Activated CD4-positive, alpha-beta T cell treated with anti-CD3 and anti-CD28 coated beads for 48 hours (primary cell): ENCODE measurements around the gene GALNT15.

Source experiments
- DNase-seq: peaks from one replicate; pipeline ENCODE4 v3.0.0-alpha.2; 2020

GALNT15 gene, protein sequence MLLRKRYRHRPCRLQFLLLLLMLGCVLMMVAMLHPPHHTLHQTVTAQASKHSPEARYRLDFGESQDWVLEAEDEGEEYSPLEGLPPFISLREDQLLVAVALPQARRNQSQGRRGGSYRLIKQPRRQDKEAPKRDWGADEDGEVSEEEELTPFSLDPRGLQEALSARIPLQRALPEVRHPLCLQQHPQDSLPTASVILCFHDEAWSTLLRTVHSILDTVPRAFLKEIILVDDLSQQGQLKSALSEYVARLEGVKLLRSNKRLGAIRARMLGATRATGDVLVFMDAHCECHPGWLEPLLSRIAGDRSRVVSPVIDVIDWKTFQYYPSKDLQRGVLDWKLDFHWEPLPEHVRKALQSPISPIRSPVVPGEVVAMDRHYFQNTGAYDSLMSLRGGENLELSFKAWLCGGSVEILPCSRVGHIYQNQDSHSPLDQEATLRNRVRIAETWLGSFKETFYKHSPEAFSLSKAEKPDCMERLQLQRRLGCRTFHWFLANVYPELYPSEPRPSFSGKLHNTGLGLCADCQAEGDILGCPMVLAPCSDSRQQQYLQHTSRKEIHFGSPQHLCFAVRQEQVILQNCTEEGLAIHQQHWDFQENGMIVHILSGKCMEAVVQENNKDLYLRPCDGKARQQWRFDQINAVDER

DNA sequence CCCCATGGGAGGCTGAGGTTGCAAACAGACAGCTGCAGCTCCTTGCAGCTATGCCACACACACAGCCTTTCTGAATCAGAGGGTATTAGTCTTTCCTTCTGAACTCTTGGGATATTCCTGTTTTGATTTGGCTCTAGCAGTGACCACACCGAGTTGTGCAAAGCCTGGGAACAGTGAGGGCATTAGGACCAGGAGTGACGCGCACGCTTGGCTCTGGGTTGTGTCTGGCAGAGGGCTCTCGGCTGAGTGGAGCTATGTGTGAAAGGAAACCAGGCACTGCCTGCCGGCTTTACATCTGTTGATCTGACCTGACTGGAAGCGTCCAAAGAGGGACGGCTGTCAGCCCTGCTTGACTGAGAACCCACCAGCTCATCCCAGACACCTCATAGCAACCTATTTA is at the start of gene GALNT15:
Gene GALNT15, plus strand, starts transcription at position 292 of the 400 bp plus-strand sequence. CDS start 472 bp downstream, outside the sequence.
- no peak for DNase-seq

DNA sequence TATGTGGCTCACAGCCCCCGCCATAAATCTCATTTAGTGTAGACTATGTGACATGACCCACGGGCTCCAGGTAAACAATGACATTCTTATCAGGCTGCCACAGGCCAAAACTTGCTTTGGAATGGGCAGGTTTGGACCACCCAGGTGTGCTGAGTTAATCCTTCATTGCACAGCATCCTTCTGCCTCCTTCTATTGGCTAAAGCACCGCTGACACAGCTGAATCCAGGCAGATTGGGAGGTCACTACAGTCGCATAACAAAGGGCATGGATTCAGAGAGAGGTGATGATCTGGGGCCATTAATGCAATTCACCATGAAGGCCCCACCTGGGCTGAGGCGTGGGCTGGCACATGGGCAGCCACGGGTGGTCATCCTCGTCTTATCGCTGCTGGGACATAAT is 47.8 kb upstream of the GALNT15 start:
- DNase-seq, result no peak

DNA sequence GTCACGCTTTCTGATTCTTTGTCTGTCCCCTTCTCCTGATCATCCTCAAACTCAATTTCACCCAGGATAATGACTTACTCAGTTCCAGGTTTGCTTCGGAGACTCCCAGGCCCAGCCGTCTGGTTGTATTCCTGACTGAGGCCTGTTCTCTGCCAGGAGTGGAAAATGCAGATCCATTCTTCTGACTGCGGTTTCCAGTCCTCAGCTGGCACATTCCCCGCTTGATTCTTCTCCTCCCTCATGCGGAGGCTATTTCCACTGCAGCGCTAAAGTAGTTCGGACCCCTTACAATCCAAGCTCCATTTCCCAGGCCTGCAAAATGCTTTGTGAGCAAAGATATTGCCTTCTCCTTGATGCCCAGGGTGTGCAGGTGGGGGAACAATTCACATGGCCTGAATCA is 47.2 kb upstream of the GALNT15 start:
- no peak for DNase-seq

DNA sequence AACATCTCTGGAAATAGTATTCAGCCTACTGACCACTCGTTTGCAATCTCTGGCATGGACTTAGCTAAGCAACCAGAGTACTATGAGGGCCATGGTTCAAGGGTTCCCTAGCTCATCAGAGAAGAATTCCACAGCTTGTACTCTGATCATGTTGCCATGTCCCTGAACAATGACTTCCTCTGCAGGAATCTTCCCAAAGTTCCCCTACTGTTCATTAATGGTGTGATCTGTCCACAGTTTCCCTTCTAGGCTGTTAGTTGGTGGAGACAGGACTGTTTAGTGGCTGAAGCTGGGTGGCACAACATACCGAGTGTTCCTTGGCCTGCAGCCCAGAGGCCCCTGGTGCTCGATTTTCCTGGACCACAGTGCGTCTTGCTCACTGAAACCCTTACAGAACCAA is 44.4 kb upstream of the GALNT15 start:
- DNase-seq, result no peak

DNA sequence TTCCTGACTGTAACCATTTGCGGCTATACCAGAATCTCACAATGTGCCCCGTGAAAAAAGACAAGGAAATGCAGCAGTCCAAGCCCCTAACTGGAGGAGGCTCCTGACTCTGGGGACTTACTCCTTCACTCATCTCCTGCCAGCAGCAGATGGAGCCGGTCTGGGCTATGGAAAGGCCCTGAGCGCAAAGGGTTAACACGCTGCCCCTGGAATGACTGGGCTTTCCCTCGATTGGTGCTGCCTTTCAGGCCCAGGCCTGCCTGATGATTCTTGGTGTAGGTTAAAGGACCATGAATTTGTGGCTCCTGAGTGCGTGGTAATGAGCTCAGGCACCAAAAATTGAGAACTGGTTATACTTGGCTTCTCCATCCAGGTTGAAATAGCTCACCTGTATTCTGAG is 42.3 kb upstream of the GALNT15 start:
- no peak for DNase-seq

DNA sequence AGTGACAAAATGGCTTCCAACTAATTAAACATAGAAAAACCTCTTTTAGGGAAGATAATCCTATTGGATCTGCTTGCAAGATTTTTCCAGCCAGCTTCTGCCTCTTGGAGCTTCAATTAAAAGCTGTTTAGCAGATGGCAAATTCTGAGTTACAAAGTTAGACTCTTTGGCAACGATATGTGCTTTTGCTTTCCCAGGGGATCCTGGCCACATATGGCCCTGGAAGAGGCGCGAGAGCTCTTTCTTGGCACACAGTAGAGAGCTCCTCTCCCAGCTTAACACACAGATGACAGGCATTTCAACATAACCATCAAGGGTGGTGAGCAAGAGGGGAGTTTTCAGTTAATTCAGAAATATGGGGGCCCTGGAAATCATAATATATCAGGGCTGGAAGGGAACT is 41.6 kb upstream of the GALNT15 start:
- no peak for DNase-seq

DNA sequence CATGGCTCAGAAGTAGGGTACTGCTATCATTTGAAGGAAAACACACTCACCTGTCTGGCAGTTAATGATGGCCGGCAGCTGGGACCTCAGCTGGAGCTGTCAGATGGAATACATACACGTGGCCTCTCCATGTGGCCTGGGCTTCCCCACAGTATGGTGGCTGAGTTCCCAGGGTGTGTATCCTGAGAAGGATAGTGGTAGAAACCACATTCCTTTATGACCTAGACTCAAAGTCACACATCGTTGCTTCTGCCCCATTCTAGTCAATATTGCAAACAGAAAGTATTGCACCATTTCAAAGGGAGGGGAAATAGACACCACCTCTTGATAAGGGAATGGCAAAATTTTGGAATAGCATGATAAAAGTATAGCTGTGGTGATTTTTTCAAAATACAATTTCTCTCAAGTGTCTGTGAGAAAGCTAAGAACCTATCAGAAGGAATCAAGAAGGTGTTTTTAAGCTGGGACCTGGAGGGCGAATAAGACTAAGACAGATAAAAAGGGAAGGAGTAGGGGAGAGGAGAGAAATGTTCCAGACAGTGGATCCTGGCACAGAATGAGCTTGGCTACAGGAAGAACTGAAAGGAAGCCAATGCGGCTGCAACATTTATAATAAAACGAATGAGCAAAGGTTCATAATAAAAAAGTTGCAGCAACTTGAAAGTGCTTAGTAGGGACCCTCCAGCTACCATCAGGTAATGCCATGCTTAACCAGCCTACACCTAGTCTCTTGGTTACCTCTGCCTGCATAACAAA is 40.1 kb upstream of the GALNT15 start:
- no peak for DNase-seq

DNA sequence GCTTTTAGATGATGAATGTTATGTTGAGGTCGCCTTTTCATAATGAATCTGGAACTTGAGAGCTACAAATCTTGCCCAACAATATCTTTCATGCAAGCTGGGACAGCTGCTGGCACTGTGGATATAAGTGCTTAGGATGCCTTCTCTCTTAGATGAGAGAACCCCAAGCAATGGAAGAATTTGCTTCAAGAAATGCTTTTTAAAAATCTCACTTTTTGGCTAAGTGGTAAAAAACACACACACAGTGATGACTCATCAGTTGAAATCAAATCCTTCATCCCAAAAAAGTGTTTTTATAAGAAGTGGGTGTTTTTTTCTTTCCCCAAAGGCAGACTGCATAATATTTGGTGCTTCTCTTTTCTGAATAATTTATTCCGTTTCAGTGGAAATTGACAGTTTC is 38.4 kb upstream of the GALNT15 start:
- no peak for DNase-seq

DNA sequence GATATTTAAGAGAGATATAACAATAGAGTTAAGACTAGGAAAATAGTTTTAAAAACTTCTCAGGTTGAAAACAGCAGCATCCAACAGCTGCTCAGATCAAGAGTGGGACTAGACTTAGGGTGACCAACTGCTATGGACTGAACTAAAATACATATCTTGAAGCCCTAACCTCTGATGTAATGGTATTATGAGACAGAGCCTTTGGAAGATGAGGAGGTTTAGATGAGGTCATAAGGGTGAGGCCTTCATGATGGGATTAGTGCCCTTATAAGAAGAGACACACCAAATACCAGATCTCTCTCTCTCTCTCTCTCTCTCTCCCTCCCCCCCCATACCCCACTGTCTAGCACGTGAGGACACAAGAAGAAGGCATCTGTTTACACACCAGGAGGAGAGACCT is 37.4 kb upstream of the GALNT15 start:
- DNase-seq, result no peak

DNA sequence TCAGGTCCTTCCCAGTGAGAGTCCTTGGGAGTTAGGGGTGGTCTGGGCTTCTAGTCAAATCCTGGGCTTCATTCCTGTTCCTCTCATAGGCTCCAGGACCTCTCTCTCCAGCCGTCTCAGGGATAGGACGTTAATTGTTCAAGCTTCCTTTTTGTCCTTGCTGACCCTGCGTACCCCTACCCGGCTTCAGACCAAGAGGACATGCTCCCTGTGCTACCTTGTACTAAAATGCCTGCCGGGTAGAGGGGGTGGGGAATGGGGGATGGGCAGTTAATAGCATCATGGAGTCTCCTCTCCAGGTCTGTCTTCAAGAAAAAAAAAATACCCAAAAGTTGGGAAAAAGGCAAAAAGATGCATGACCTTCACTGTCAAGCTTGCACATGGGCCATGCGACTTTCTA is 36.5 kb upstream of the GALNT15 start:
- DNase-seq, result no peak

DNA sequence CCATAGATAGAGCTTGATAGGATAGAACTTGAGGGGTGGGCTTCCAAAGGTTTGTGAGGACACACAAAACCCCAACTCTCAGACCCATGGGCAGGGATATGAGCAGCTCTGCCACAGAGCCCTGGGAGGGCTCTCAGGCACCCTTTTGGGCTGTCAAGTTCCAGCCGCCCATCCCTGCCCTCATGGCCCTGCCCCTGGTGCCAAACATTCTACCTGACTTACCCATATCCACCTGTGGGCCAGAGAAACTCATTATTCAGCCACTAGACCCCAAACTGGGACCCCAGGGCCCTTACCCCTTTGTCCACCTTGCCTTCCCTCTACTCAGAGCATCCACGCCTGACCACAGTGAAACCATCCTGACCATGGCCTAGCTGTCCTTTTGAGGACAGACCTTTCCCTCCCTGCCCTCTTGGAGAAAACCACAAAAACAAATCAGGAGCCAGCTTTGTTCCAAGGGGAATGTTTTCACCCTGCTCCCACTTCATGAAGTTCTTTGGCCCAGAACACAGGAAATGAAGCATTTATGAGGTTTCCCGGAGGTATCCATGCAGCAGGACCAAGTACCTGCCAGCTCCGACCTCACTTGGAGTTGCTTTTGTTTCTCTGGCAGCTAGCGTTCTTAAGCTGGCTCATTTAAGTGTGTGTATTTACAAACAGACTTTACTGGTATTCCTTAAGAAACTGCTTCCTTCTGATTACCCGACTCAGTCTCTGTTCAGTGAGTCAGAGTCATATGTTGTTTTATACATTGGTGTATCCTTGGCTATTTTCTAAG is 34.2 kb upstream of the GALNT15 start:
- no peak for DNase-seq

DNA sequence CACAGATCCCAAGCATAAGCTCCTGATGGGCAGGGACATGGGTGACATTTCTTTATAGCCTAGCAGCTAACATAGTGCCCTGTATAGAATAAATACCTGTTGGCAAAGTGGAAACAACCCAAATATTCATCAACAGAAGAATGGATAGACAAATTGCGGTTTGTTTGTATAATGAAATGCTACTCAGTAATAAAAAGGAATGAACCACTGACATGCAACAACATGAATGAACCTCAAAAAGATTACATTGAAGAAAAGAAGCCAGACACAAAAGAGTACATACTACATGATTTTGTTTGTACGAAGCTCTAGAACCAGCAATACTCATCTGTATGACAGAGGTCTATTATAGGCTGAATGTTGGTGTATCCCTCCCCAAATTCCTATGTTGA is 33.6 kb upstream of the GALNT15 start:
- DNase-seq, result no peak

DNA sequence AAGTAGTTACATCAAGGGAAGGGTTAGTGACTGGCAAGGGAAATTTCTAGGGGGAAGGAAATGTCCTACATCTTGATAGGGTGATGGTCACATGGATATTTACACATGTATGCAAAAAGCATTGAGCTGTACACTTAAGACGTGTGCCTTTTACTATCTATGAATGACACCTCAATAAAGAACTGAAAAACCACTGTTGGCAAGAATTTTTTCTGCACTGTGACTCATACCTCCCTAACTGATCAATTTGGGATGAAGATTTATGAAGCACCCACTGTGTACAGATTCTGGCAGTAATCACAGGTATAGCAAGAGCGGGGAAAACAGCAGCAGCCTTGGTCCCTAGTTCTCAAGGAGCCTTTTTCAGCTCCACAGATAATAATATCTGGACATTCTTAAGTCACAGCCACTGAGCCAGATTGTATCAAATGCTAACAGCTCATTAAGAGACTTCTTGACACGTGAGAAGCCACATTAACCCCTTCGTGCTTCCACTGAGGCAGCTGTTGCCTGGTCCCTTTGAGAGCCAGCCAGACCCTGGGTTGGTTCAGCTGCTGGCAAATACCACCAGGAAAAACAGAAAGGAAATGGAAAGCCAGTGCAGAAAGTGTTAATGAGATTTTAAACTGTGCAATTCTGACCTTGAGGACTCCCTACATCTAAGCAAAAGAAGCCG is 32.0 kb upstream of the GALNT15 start:
- DNase-seq, result no peak

DNA sequence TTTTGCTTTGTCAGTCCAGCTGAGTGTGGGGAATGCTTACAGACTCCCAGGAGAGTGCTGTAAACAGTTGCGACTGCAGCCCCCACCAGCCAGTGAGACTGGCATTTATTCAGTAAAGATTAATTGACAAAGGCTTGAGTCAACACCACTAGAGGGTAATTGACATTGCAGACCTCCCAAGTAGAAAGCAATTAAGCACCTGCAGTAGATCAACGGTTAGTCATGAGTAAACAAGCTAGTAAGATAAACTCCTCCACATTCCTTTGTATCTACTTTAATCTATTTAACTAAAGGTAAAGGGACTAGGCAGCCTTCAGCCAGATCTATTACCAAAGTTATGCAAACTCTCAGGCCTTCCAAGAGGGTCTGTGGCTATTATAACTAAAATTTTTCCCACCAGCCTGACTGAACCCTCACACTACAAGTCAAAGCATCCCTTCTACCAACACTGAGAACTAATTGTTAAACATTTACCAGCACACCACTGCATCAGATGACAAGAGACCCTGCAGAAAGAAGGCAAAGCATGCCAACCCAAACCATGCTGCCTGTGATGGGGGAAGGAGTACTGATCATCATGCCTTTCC is 30.5 kb upstream of the GALNT15 start:
- DNase-seq, result no peak

DNA sequence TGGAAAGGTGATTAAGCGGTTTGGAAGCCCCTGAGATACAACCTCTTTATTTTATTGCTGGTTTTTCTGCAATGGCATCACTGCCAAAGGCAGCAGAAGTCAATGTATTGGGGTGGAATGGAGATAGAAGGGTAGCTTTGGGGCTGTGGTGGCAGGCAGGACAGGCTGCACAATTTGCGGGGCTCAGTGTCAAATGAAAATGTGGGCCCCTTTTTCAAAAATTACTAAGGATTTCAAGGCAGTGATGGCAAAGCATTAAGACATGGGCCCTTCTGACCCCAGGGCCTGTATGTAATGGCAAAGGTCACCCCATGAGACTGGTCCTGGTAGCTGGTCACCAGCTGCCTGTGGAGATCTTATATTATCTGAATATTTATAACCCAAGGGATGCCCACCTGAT is 29.3 kb upstream of the GALNT15 start:
- DNase-seq, result no peak

DNA sequence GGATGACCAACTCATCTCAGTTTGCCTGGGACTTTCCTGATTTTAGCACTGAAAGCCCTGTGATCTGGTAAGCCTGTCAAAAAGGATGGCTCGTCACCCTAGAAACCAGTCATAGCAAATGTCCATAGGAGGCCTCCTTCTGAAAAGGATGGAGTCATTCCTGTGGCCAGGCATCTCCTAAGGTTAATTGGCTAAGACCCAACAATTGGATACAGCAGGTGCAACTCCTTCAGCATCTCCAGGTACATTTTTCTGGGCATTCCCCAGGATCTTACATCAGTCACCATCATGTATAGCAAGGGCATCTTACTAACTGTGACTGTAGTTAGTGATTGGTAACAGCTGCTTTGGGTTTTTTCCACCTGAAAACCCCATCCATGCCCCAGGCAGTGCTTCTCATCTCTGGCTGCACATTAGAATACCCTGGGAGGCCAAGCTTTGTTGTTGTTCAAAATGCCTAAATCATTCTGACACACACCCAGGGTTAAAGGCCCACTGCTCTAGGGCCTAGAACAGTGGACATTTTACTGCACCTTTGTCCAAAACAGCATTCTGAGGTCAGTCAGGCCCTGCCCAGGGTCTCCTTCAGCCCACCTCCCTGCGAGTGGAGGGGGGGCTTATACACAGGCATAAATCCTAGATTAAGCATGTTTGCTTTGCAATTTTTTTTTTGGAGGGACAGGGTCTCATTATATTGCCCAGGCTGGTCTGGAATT is 28.3 kb upstream of the GALNT15 start:
- no peak for DNase-seq

DNA sequence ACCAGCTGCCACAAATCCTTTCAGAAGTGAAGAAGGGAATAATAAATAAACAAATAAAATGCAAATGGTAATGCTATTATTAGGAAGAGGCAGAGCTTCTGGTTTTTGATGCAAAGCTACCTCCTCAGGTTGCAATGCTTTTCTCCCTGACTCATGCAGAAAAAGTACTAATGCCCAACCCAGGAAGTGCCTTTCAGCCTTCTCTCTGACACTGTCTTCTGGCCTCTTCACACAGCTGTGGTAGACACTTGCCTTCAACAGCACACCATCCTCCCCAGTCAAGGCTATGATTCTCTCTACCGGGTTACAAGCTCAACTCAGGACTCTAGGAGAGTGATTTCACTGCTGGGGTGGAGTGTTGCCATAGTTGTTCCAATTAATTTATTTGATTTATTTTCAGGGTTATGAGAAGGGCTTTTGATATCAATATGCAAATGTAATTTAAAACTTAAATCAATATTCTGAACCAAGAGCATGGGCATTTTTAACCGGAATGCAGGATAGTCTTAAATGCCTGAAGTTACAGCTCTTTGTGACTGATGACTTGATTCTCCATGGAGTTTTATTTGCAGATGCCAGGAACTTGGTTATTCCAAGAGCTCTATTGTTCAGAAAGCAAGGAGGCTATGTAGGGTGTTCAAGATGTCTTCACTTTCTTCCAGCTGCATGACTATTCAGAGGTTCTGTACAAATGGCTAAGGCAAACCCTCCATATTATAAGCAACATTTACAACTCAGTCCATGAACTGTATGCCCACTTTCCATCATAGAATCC is 27.1 kb upstream of the GALNT15 start:
- DNase-seq, result no peak

DNA sequence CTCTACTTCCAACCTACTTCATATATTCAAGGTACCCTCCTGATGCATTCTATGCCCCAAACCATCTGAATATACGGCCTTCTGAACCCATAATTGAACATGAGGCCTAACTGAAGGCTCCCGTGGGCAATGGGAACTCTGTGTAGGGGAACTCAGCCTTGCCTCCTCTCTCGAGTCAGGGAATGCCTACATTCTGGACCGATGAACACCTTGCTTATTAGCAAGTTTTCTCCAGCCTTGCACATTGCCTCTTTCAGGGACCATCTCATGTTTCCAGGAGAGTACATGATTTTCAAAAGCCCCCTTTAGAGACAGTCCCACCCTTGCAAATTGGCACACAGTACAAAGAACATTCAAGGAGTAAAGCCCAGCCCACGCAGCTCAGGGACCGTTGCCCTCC is 26.3 kb upstream of the GALNT15 start:
- no peak for DNase-seq

DNA sequence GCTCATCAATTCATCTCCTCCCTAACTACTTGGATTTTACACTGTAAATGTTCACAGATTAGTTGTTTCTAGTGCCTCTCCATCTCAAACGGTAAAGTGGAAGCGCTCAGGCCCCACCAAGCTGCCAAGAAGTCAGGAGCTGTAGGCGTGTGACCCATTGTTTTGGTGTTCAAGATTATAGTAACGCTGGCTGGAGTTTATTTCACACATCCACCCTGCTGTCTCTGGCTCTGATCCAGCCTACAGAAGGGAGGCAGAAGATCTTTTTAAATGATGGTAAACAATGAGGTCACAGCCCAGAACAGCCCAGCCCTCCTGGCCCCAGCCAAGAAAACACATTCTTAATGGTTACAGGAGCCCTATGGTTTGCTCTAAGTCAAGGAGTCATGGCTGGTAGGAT is 25.7 kb upstream of the GALNT15 start:
- DNase-seq, result no peak

DNA sequence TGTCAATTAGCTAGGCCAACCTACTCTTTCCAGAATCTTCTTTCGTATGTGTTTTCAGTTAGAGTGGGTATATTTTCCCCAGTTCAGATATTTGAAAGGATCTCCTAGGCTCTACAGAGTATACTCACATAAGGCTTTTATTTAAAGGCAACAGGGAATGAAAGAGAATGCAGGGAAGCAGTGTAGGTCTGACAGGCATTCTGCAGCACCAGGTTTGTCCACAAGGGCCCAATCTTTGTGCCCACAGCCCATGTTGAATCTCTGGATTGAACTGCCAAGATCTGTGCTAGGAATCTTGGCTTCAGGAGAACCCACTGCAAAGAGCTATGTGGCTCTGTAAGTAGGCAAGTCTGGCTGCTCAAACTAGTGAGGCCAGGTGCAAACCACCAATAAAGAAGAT is 24.2 kb upstream of the GALNT15 start:
- no peak for DNase-seq

DNA sequence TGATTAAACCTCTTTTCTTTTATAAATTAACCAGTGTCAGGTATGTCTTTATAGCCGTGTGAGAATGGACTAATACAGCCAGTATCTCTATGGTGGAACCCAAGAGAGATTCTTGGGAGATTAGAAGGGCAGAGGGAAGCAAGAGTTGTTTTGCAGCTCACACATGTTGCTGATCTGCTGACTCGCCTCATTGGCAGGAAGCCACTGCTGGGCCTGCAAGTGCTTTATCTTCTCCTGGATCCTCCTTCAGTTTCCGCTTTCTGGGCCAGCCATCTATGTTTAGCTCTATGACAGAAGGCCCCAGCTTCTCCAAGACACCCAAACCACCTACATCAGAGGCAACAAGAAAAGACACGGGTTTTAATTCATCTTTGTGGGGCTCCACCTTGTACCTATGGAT is 23.4 kb upstream of the GALNT15 start:
- DNase-seq, result no peak
